RPMI8226 (cell line): ENCODE results near the gene NCAPD2.
A peak's percentile ranks its signal among the peaks of the same experiment; 100 is the strongest.

Source experiments
- DNase-seq: peaks from one replicate; pipeline ENCODE4 v3.0.0-alpha.2; 2015

The NCAPD2 gene

GRCh38 chr12:6493497-6494257 is at the start of gene NCAPD2:
NCAPD2 (plus strand) TSS chr12:6494102; CDS start chr12:6495099, 997 bp downstream.
- DNase-seq: peak; percentile 98

DNA sequence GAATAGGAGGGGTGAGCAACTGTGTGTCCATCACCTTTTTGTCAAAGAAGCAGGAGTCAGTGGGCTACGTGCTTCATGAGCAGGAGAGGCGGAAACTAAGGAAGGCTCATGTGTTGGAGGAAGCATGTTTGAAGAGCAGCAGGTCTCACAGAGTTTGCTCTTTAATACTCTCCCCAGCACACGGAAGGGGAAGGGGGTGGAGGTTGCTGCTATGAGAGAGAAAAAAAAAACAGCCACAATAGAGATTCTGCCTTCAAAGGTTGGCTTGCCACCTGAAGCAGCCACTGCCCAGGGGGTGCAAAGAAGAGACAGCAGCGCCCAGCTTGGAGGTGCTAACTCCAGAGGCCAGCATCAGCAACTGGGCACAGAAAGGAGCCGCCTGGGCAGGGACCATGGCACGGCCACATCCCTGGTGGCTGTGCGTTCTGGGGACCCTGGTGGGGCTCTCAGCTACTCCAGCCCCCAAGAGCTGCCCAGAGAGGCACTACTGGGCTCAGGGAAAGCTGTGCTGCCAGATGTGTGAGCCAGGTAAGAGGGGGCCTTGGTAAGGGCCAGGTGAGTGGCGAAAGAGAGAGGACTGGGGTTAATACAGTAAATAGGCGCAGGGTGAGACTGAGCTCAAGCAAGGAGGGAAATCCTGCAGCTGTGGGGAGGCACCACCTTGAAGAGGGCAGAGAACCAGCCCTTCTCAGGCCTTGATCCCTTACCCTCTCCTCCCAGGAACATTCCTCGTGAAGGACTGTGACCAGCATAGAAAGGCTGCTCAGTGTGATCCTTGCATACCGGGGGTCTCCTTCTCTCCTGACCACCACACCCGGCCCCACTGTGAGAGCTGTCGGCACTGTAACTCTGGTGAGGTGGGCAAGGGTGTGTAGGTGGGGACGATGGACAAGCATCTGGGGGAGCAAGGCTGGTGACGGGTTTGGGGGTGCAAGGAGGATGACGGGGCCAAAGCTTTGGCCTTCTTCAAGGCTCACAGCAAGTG is 48.9 kb upstream of the NCAPD2 start, which contains the start of gene CD27:
Gene CD27 (plus strand): TSS at position 252 of the 985 bp plus-strand sequence. CDS start 141 bp downstream, at position 393.
- no peak for DNase-seq

DNA sequence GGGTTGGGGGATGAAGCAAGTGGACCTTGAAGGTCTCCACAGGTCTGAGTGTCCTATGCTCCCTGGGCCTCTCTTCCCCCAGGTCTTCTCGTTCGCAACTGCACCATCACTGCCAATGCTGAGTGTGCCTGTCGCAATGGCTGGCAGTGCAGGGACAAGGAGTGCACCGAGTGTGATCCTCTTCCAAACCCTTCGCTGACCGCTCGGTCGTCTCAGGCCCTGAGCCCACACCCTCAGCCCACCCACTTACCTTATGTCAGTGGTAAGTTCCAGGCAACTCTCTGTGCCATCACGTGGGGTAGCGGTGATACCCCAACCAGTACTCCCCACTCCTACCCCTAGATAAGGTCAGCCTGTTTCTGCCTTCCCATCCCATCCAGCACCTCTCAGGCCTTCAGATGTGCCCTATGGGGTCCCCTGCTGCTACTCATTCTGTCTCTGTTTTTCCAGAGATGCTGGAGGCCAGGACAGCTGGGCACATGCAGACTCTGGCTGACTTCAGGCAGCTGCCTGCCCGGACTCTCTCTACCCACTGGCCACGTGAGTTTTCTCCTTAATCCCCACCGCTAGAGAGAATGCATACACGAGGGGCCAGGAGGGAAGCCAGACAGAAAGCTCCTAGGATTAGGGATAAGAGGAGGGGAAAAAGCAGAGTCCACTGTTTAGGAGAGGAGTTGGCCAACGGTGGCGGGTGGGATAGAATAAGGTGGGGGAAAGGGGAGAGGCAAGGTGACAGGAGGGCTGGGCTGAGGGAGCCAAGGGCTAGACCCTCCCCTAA is 43.6 kb upstream of the NCAPD2 start:
- DNase-seq: no peak

DNA sequence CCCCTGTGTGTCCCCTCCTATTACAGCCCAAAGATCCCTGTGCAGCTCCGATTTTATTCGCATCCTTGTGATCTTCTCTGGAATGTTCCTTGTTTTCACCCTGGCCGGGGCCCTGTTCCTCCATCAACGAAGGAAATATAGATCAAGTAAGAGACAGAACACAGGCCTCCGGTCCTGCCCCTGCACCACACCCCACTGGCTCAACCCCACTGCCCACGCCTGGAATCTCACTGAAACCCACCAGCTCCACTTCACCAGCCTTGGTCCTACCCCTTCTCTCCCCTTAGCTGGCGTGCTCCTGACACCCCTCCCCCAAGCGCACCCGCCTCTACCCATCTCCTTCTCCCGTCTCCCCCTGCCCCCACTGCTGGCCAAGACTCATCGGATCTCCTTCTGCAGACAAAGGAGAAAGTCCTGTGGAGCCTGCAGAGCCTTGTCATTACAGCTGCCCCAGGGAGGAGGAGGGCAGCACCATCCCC is 43.0 kb upstream of the NCAPD2 start:
- no peak for DNase-seq

GRCh38 chr12:6451348-6452244 is 42.3 kb upstream of the NCAPD2 start, which contains the start of gene TAPBPL:
TAPBPL (plus strand) TSS chr12:6452042; CDS start chr12:6452249, 207 bp downstream.
- peak; percentile 86 for DNase-seq

- DNase-seq: peak; percentile 45
Measured at GRCh38 chr12:6452245-6452943, 41.5 kb upstream of the NCAPD2 start.

DNA sequence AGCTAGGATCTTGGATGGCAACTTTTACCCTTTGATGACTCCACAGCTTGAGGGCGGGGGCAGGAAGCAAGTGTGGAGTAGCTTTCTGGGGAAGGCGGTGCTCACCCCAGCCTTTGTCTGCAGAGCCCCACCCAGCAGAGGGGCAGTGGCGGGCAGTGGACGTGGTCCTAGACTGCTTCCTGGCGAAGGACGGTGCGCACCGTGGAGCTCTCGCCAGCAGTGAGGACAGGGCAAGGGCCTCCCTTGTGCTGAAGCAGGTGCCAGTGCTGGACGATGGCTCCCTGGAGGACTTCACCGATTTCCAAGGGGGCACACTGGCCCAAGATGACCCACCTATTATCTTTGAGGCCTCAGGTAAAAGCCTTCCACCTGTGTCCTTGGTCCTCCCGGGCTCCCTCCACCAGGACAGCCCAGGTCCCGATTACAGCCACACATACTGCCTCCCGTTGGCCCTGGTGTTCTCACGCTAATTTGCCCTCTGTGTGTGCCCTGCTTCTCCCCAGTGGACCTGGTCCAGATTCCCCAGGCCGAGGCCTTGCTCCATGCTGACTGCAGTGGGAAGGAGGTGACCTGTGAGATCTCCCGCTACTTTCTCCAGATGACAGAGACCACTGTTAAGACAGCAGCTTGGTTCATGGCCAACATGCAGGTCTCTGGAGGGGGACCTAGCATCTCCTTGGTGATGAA is 40.8 kb upstream of the NCAPD2 start:
- no peak for DNase-seq

DNA sequence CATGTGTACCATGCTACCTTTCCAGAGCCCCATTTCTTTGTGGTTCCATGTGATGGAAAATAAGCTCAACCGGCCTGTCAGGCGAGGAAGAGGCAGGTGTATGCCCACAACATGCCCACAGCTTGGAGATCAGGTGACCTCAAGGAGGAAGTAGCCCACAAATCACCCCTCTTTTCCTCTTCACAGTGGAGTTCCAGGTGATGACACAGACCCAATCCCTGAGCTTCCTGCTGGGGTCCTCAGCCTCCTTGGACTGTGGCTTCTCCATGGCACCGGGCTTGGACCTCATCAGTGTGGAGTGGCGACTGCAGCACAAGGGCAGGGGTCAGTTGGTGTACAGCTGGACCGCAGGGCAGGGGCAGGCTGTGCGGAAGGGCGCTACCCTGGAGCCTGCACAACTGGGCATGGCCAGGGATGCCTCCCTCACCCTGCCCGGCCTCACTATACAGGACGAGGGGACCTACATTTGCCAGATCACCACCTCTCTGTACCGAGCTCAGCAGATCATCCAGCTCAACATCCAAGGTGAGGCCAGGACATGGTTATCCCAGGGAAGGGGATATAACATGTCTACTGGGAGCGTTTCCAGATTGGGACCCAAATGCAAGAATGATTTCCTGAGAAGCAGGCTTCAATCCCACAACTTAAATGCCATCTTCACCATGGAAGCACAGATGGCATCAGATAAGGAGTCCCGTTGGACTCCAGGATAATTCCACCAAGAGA is 36.5 kb upstream of the NCAPD2 start:
- DNase-seq: no peak

DNA sequence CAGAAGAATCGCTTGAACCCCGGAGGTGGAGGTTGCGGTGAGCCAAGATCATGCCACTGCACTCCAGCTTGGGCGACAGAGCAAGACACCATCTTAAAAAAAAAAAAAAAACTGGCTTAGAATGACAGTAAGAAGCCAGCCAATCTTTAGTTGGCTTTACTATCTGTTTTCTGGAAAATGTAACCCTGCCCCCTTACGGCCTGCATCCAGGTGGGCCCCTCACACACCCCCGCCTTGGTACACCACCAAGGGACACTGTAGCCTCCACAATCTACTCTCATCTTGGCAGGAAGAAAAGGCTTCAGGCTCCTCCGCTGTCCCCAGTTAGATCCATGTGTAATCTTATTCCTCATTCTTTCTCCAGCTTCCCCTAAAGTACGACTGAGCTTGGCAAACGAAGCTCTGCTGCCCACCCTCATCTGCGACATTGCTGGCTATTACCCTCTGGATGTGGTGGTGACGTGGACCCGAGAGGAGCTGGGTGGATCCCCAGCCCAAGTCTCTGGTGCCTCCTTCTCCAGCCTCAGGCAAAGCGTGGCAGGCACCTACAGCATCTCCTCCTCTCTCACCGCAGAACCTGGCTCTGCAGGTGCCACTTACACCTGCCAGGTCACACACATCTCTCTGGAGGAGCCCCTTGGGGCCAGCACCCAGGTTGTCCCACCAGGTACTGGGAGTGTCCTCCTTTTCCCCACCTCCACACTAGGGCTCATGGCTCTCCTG is 35.5 kb upstream of the NCAPD2 start:
- no peak for DNase-seq

GRCh38 chr12:6459004-6459337 is 34.9 kb upstream of the NCAPD2 start:
- no peak for DNase-seq

DNA sequence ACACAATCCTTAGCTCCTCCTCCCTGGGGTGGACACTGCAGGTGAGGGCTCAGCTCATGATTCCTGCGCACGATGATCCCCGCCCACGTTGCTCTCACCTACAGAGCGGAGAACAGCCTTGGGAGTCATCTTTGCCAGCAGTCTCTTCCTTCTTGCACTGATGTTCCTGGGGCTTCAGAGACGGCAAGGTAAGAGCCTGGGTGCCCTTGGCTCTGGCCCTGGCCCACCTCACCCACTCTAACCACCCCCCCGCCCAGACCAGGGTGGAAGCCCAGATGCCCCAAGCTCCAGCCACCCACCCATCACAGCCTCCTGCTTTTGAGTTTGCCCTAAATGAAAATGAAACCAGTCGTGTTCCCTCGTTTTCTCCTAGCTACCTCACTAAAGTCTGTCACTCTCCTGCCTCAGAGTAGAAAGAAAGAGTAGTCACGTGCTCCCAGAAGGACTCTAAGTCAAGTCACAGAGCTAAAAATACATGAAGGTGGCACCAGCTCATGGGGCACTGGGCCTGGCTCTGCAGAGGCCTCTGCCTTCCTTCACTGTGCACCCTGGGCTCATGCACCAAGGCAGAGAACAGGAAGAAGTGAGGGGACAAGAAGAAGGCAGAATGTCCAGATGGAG is 33.0 kb upstream of the NCAPD2 start:
- DNase-seq: peak; percentile 64

GRCh38 chr12:6461401-6462233 is 32.3 kb upstream of the NCAPD2 start:
- peak; percentile 93 for DNase-seq

DNA sequence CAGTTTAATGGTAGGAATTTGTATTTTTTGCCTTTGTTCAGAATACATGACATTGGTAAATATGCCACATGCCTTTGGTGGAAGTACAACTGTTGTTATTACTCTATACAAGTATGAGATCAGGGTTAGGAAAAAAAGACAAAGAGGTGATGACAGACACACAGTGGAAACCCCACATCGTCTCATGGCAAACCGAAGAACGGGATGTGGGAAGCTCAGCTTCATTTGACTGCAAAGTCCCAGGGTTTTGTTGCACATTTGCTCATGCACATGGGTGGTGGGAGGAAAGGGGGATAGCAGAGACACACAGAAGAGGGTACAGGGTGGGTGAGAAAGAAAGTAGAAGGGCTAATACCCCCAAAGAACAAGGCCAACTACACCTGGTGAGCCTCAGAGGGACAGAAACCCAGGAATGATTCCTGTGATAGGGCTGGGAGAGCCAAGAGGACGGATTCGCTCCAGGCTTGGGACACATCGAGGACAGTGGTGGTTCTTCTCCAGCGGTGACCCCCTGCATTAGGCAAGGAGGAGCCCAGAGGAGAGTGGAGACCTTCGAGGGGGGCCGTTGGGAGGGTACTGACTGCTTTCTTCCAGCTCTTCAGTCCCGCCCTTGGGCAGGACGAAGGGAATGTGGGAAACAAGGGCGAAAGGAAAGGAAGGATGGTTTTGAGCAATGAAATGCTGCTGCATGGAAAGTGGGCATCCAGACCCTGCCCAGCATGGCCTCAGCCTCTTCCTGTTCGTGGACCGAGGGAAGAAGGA is 31.5 kb upstream of the NCAPD2 start:
- DNase-seq: no peak

DNA sequence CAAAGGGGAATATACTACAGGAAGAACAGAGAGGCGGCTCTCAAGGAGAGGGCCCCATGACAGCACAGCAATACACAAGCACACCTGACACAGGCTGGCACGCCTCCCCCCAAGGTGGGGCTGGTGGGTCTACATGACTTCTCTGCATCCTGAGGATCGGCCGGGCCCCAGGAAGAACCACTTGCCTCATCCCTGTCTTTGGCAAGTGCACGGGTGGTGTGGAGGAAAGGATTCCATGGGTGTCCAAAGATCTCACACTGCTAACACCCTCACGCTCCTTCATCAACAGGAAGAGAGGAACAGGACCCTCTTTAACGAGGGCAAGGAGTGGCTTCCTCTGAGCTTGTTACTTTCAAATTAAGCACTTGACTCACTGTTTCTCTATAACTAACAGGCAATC is 30.7 kb upstream of the NCAPD2 start:
- no peak for DNase-seq

- no peak for DNase-seq
Measured at GRCh38 chr12:6463858-6464257, 30.0 kb upstream of the NCAPD2 start.

DNA sequence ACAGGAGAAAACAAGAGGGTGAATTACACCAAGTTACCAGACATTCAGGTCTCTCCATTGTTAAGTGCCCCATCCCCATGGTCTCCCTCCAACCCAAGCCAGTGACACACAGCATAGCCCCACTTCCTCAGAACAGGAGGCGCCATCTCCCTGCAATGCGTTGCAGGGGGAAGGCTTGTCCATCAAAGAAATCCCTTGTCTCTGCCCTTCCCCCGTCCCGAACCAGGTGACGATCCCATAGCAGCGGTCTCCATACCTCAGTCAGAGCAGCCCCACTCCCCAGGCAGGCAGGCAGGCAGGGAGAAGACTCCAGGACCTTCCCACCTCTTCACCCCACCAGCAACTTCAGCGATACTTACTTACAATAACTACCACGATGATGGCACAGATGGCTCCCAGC is 29.4 kb upstream of the NCAPD2 start:
- no peak for DNase-seq
